ENCODE results near the gene SNX25.

SNX25 gene

DNA sequence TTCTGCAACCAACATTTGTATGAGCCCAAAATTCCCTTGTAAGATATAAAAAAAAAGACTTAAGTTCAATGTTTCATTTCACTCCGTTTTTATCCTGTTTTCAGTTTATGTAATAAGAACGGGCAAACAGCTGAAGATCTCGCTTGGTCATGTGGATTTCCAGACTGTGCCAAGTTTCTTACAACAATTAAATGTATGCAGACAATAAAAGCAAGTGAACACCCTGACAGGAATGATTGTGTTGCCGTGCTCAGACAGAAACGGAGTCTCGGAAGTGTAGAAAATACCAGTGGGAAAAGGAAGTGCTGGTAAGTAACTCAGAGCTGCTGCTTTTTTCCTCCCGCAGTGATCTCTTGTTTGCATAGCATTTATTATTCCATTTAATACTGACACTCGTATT is 190.1 kb downstream of the SNX25 start:
- TF ChIP-seq, protein P1, sequence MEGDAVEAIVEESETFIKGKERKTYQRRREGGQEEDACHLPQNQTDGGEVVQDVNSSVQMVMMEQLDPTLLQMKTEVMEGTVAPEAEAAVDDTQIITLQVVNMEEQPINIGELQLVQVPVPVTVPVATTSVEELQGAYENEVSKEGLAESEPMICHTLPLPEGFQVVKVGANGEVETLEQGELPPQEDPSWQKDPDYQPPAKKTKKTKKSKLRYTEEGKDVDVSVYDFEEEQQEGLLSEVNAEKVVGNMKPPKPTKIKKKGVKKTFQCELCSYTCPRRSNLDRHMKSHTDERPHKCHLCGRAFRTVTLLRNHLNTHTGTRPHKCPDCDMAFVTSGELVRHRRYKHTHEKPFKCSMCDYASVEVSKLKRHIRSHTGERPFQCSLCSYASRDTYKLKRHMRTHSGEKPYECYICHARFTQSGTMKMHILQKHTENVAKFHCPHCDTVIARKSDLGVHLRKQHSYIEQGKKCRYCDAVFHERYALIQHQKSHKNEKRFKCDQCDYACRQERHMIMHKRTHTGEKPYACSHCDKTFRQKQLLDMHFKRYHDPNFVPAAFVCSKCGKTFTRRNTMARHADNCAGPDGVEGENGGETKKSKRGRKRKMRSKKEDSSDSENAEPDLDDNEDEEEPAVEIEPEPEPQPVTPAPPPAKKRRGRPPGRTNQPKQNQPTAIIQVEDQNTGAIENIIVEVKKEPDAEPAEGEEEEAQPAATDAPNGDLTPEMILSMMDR (IDR thresholded peaks at IDR 0.05; ENCODE audit: low read depth, low read length, missing control alignments), result no peak
- H3K4me3 ChIP-seq (ENCODE audit: low read depth, low read length), result peak overlapping the region; percentile 42; the same call in 1 of the 2 replicates
- no peak for DNase-seq (ENCODE audit: low read depth)

DNA sequence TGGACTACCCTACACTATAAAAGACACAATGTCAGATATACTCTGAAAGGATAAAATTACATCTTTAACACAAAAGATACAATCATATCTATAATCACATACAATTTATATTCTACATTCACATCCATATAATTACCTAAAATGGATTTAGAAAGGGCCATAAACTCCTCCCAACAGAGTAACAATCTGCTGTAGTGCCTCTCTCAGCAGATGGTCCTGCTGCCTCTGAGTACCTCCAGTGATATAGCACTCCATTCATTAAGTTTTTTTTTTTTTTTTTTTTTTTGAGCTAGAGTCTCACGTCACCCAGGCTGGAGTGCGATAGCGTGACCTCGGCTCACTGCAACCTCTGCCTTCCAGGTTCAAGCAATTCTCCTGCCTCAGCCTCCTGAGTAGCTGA is 194.6 kb downstream of the SNX25 start:
- DNase-seq (ENCODE audit: low read depth), result no peak
- TF ChIP-seq, protein P1 (IDR thresholded peaks at IDR 0.05; ENCODE audit: low read depth, low read length, missing control alignments), result no peak
- H3K4me3 ChIP-seq (ENCODE audit: low read depth, low read length), result no peak overlapping the region

- no peak for DNase-seq (ENCODE audit: low read depth)
- no peak overlapping the region for H3K4me3 ChIP-seq (ENCODE audit: low read depth, low read length)
- TF ChIP-seq, protein P1 (IDR thresholded peaks at IDR 0.05; ENCODE audit: low read depth, low read length, missing control alignments), result no peak
These were observed 196.1 kb downstream of the SNX25 start for GRCh38 chr4:185405296-185405999.

DNA sequence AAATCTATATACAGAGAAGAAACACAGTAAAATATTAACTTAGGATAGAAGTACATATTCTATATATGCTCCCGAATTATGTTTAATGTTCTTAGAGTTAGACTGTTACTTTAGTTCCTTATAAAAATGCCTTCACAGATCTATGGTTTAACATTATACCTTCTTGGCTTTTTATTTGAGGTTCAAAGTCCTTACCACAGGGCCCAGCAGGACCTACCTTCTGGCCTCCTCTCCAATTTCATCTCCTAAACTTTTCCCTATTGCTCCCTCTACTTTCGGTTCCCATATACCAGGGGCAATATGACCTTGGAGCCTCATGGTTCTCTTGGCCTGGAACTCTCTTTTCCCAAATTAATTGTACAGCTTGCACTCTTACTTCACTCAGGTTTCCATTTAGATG is 199.0 kb downstream of the SNX25 start:
- no peak overlapping the region for H3K4me3 ChIP-seq (ENCODE audit: low read depth, low read length)
- DNase-seq (ENCODE audit: low read depth), result no peak
- TF ChIP-seq, protein P1 (IDR thresholded peaks at IDR 0.05; ENCODE audit: low read depth, low read length, missing control alignments), result no peak

GRCh38 chr4:185411849-185412248 is 202.5 kb downstream of the SNX25 start:
- TF ChIP-seq, protein P1 (IDR thresholded peaks at IDR 0.05; ENCODE audit: low read depth, low read length, missing control alignments), result no peak
- no peak for DNase-seq (ENCODE audit: low read depth)
- no peak overlapping the region for H3K4me3 ChIP-seq (ENCODE audit: low read depth, low read length)

DNA sequence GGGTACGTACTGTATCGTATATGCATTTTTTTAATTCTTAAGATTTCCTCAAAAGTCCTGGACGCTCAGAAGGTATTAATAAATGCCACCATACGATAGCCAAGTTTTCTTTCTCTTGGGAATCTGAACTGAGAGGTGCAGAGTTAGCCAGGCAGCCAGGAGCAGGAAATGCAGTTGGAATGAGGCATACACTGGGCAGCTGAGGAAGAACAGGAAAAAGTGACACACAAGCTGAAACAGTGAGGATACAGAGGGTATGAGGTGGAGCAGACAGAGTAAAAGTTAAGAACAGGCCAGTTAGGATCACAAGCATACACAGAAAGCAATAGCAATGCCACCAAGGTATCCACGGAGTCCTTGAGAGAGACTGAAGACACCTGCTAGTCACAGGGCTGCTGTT is 203.0 kb downstream of the SNX25 start:
- no peak overlapping the region for H3K4me3 ChIP-seq (ENCODE audit: low read depth, low read length)
- TF ChIP-seq, protein P1 (IDR thresholded peaks at IDR 0.05; ENCODE audit: low read depth, low read length, missing control alignments), result no peak
- DNase-seq (ENCODE audit: low read depth), result no peak

Measured in GM12864 (cell line).